Adrenal gland (tissue), 12 donors: ENCODE measurements around the gene MARCHF9. TPM values are rescaled to one million over a fixed set of nuclear protein-coding genes. Genes with fewer than 3 reads are reported as not detected.
A peak's percentile ranks its signal among the peaks of the same experiment; 100 is the strongest.

Experiments used
- DNase-seq, 7 donors: peaks; one replicate each; pipeline ENCODE4 v3.0.0-alpha.2; 2019 to 2020
- H3K27ac ChIP-seq, 5 donors: fragments of 200-600 bp; sonication (generic) in 4 of 5; 1 replicate in 3 of 5; 2 replicates in 2 of 5; pipeline versions ENCODE4 v1.5.1 to v1.8.0; 2016 to 2020; ENCODE audit warnings: mild to moderate bottlenecking in 1 of 5
- H3K27me3 ChIP-seq: fragments of 200-600 bp; 2 replicates; pipeline ENCODE4 v1.8.0; 2021
- H3K36me3 ChIP-seq, 2 donors: fragments of 200-600 bp; replicated peaks in 1 of 2; 1 replicate in 1 of 2; 2 replicates in 1 of 2; pipeline versions ENCODE4 v1.5.1 to v1.8.0; 2018 to 2022
- H3K4me1 ChIP-seq, 2 donors: fragments of 200-600 bp; replicated peaks in 1 of 2; 1 replicate in 1 of 2; 2 replicates in 1 of 2; pipeline versions ENCODE4 v1.5.1 to v1.8.0; 2018 to 2021
- H3K4me3 ChIP-seq, 4 donors: fragments of 200-600 bp; sonication (generic) in 3 of 4; one replicate each; pipeline ENCODE4 v1.5.1; 2016 to 2018
- H3K9me3 ChIP-seq, 3 donors: fragments of 200-600 bp; sonication (generic) in 1 of 3; replicated peaks in 1 of 3; 1 replicate in 2 of 3; 2 replicates in 1 of 3; pipeline versions ENCODE4 v1.5.1 to v1.8.0; 2016 to 2021
- CTCF ChIP-seq, 6 experiments: fragments of 450-650 bp in 4 of 6; fragments of 200-600 bp in 2 of 6; sonication (generic) in 1 of 6; IDR thresholded peaks; 1 replicate in 5 of 6; 2 replicates in 1 of 6; pipeline versions ENCODE4 v1.5.1 to v1.8.0; 2016 to 2021; ENCODE audit warnings: antibody characterized with exemption in 6 of 6, mild to moderate bottlenecking in 2 of 6, moderate library complexity in 1 of 6
- POLR2A ChIP-seq, 2 donors: fragments of 450-650 bp; IDR thresholded peaks; one replicate each; pipeline ENCODE4 v1.6.1; 2017; ENCODE audit warnings: antibody characterized with exemption in 2 of 2, mild to moderate bottlenecking in 2 of 2, moderate library complexity in 1 of 2
- WGBS, 4 donors: extraction: QIAGEN DNeasy Blood & Tissue Kit in 2 of 4; methylation state at CpG; one replicate each; pipeline versions ENCODE4 v1.1.5 to v1.1.7; 2013 to 2017; 5-methylcytosine and 5-hydroxymethylcytosine counted together
- intact Hi-C, 2 donors: fragments of 100-400 bp; cut with DNase I; formaldehyde crosslinking; loops; one replicate each; pipeline versions ENCODE4 v1.14.1 to v1.15.0; 2022 to 2023
- polyA plus RNA-seq, 3 donors: library from polyadenylated mRNA; stranded (reverse); fragments of 200-250 nt in 2 of 3; fragments of 350-450 nt in 1 of 3; fragmentation: Illumina TruSeq in 1 of 3; extraction: RNeasy Lipid Tissue Mini Kit (QIAGEN cat#74804) in 1 of 3; gene quantifications; one replicate each; pipeline ENCODE4 v1.2.3, GENCODE V29; 2013 to 2014
- total RNA-seq, 9 donors: library from RNA; depleted of rRNA in 4 of 9; stranded (reverse); fragments of >200 nt in 4 of 9; fragments of 120-200 nt in 1 of 9; fragmentation: NEBNext Ultra II Directional in 1 of 9; extraction: Animal tissue kit (Norgen Biotek cat#: 25700) in 1 of 9; gene quantifications; one replicate each; pipeline versions ENCODE4 v1.1.0 to v1.2.4, GENCODE V29; 2013 to 2023
- donor health status: healthy with polysubstance abuse.
- donor health status: Bipolar disorder and iron deficiency.
- donor health status: DM: yes; HTN: yes; CAD: no.
- donor health status: DM: no; HTN: no; CAD: no.
- donor health status: DM: no; HTN: no; CAD: no.
- donor health status: DM: yes; HTN: yes; CAD: no.

The MARCHF9 gene
- total and polyA plus RNA-seq, 12 donors = 6.7 to 45.1 (median 16.6) TPM

- DNase-seq = peak in 3 of 7 donors; percentile 34 to 59 (median 43)
Measured at GRCh38 chr12:57766464-57767304, 11.8 kb downstream of the MARCHF9 start, which contains the start of gene CYP27B1. TSS of gene CYP27B1 (minus strand) at chr12:57767078. CDS start at chr12:57767041, 37 bp downstream.

GRCh38 chr12:57767305-57767698 is 12.4 kb downstream of the MARCHF9 start:
- H3K4me3 ChIP-seq = no peak overlapping the region
- H3K36me3 ChIP-seq = no peaks in the 10 kb centered on the region
- H3K27ac ChIP-seq = no peak overlapping the region
- no peaks in the 10 kb centered on the region for H3K9me3 ChIP-seq
- H3K4me1 ChIP-seq = peaks cover 29 to 37% of the 10 kb centered on the region in 2 donors
- intact Hi-C loops = no loop called here
- H3K27me3 ChIP-seq = no peaks in the 10 kb centered on the region
- TF ChIP-seq CTCF (IDR thresholded peaks at IDR 0.05) (no peak), POLR2A (IDR thresholded peaks at IDR 0.05) (no peak)
- DNase-seq = no peak

More at GRCh38 chr12:57766464-57767304, 11.8 kb downstream of the MARCHF9 start, which contains the start of gene CYP27B1:
- Histone ChIP-seq H3K4me1 (peaks cover 29 to 37% of the 10 kb centered on the region in 2 donors), H3K27me3 (no peaks in the 10 kb centered on the region), H3K4me3 (peak within 1 kb of the TSS in 1 of 4 donors; percentile 58), H3K9me3 (no peaks in the 10 kb centered on the region), H3K27ac (no peak within 1 kb of the TSS), H3K36me3 (no peaks in the 10 kb centered on the region)
- 4 to 6% (median 5%) methylated on average over 30 to 38 of the region's 38 CpGs for WGBS, 4 donors
- intact Hi-C loops = no loop called here
- TF ChIP-seq CTCF (IDR thresholded peaks at IDR 0.05) (no peak), POLR2A (IDR thresholded peaks at IDR 0.05) (no peak)

GRCh38 chr12:57767876-57768275 is 13.0 kb downstream of the MARCHF9 start:
- no peak for TF ChIP-seq POLR2A (IDR thresholded peaks at IDR 0.05)
- TF ChIP-seq CTCF (IDR thresholded peaks at IDR 0.05) = no peak
- Histone ChIP-seq H3K27ac (no peak overlapping the region), H3K4me1 (peaks cover 30 to 37% of the 10 kb centered on the region in 2 donors), H3K36me3 (no peaks in the 10 kb centered on the region), H3K9me3 (no peaks in the 10 kb centered on the region), H3K4me3 (no peak overlapping the region), H3K27me3 (no peaks in the 10 kb centered on the region)
- no peak for DNase-seq
- intact Hi-C loops = no loop called here
- 57 to 68% (median 61%) methylated on average over 3 of the region's 3 CpGs for WGBS, 4 donors

- no peak for TF ChIP-seq CTCF (IDR thresholded peaks at IDR 0.05)
- TF ChIP-seq POLR2A (IDR thresholded peaks at IDR 0.05) = no peak
- Histone ChIP-seq H3K27ac (no peak overlapping the region), H3K4me1 (peaks cover 36 to 42% of the 10 kb centered on the region in 2 donors), H3K27me3 (no peaks in the 10 kb centered on the region), H3K4me3 (no peak overlapping the region), H3K36me3 (no peaks in the 10 kb centered on the region), H3K9me3 (no peaks in the 10 kb centered on the region)
- intact Hi-C loops = no loop called here
- 94 to 97% (median 96%) methylated on average over 10 to 11 of the region's 11 CpGs for WGBS, 4 donors
- no peak for DNase-seq
Measured at GRCh38 chr12:57769594-57769993, 14.7 kb downstream of the MARCHF9 start.
